ENCODE measurements around the gene C11orf71. TPM values are rescaled to one million over a fixed set of nuclear protein-coding genes. Genes with fewer than 3 reads are reported as not detected.
A peak's percentile ranks its signal among the peaks of the same experiment; 100 is the strongest.

The C11orf71 gene
- total RNA-seq, 1 donor from 2014 or later = 4.4 TPM

GRCh38 chr11:114359342-114359741, 41.0 kb downstream of the C11orf71 start:
- no peak for DNase-seq (ENCODE audit: low read depth in 2 of 2)

GRCh38 chr11:114358716-114359115, 41.6 kb downstream of the C11orf71 start:
- DNase-seq (ENCODE audit: low read depth in 2 of 2) = peak; percentile 5 to 15

- DNase-seq (ENCODE audit: low read depth in 2 of 2) = peak in 1 of 2 donors; percentile 63
Observed at GRCh38 chr11:114354076-114354475, 46.2 kb downstream of the C11orf71 start.

GRCh38 chr11:114353443-114353842, 46.9 kb downstream of the C11orf71 start:
- DNase-seq (ENCODE audit: low read depth in 2 of 2) = no peak

GRCh38 chr11:114350022-114350421, 50.3 kb downstream of the C11orf71 start:
- DNase-seq (ENCODE audit: low read depth in 2 of 2) = no peak

Other genes starting within 250 kb of the C11orf71 start
- 133 and 251 TPM in 2 replicates for gene NNMT, start 104.1 kb downstream of the C11orf71 start, total RNA-seq
- 52.8 and 53.4 TPM in 2 replicates for gene RBM7, start 155 bp upstream of the C11orf71 start, total RNA-seq
- 110 and 132 TPM in 2 replicates for gene REXO2, start 39.0 kb upstream of the C11orf71 start, total RNA-seq
- not detected in 2 replicates for gene NXPE1, start 159.4 kb upstream of the C11orf71 start, total RNA-seq
- not detected in 2 replicates for gene NXPE4, start 195.3 kb upstream of the C11orf71 start, total RNA-seq

Measured in dermis microvascular lymphatic vessel endothelial cell (primary cell).